HG03469 (cell line): Measurements from ENCODE around the gene TMOD3.

Experiments
- ATAC-seq: cut with Tn5 transposase; IDR thresholded peaks from one replicate; pipeline ENCODE4 v1.9.1; 2021; ENCODE audit warnings: mild to moderate bottlenecking, moderate library complexity, moderate number of reproducible peaks; ENCODE audit not compliant: unreplicated experiment

Gene TMOD3

DNA sequence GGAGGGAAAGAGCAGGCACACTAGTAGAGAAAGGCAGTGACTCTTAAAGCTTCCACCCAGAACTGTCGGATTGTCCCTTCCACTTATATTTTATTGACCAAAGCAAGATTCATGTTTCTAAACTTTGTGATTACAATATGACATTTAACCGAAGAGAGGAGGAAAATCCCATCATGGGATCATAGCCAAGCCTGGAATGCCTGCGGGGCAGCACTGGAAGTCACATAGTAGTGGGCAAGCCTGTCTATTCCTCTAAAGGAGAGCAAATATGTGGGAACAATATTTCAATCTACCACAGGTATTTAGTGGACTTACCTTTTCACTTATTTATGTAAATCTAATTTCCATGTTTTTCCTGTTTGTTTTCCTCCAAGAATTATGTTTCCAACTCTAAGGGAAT lies 3.8 kb upstream of the TMOD3 start:
- ATAC-seq, result no peak

- ATAC-seq, result no peak
Measured at GRCh38 chr15:51828621-51829375, 655 bp upstream of the TMOD3 start.

- no peak for ATAC-seq
Measured at GRCh38 chr15:51830276-51830806, 888 bp downstream of the TMOD3 start.

GRCh38 chr15:51833772-51834171 lies 4.3 kb downstream of the TMOD3 start:
- ATAC-seq, result no peak

- ATAC-seq, result no peak
Measured at GRCh38 chr15:51837792-51838251, 8.4 kb downstream of the TMOD3 start.

- no peak for ATAC-seq
Measured at GRCh38 chr15:51838270-51838669, 8.8 kb downstream of the TMOD3 start.

GRCh38 chr15:51840692-51841091 lies 11.2 kb downstream of the TMOD3 start:
- ATAC-seq, result no peak

DNA sequence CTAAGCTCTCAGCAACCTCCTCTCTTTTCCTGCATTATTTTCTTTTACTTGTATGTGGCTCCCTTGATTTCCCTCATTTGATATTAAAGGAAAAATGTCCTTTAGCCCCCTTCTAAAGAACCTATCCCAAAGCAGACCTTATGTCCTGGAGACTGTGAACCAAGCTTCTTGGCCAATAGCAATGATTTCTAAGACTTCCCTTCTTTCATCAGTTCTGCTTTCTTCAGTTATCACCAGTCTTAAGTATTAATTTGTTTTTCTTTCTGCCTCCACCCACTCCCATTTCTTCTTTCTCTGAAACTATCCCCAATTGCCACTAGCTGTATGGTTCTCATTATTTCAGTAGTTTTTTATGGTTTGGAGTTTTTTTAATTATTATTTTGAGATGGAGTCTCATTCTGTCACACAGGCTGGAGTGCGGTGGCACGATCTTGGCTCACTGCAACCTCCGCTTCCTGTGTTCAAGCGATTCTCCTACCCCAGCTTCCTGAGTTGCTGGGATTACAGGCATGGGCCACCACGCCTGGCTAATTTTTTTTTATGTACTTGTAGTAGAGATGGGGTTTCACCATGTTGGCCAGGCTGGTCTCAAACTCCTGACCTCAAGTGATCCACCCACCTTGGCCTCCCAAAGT lies 12.1 kb downstream of the TMOD3 start:
- no peak for ATAC-seq

DNA sequence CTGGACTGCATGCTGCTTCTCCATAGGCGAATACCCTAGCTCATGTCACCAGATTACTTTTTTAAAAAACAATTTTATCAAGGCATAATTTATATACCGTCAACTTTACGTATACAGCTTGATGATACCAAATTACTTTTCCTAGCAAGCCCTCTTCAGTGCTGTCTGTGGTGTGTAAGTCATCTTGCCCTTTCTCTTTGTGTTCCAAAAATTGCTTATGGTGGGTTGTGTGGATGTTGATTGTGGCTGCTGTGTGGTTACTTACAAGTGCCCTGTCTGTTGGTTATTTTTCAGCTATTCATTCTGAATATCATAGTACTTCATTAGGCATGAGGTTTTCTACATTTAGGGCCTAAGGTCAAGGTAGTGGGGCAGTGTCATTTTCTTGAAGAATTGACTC lies 12.8 kb downstream of the TMOD3 start:
- no peak for ATAC-seq

- peak; percentile 40 for ATAC-seq
Measured at GRCh38 chr15:51842852-51843737, 13.6 kb downstream of the TMOD3 start.

DNA sequence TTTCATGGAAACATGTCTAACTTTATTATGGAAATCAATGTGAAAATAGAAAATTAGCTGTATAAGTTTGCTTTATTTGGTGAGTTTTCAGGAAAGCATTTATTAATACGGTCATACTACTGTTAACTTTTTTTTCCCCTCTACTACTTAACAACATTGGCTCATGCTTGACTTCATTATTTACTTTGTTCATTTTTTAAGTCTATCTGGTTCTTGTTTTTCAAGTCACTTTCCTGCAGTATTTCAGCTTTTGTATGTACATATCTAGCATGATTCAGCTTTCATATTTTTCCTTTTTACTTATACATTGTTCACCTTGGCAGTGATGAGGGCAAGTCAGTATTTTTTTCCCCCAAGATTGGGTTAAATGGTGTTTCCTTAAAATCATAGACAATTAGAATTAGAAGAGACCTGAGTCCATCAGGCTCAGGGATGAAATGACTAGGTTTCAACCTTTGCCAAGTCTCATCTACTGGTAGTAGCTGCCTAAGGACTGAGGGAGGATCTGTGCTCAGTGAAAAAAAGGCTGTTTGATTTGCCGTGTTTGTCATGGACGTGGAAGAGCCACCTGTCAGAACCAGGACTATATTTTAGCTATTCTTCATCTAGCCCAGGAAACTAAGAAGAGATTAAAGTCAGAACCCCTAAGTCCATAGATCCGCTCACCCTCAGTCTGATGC lies 15.4 kb downstream of the TMOD3 start:
- no peak for ATAC-seq

DNA sequence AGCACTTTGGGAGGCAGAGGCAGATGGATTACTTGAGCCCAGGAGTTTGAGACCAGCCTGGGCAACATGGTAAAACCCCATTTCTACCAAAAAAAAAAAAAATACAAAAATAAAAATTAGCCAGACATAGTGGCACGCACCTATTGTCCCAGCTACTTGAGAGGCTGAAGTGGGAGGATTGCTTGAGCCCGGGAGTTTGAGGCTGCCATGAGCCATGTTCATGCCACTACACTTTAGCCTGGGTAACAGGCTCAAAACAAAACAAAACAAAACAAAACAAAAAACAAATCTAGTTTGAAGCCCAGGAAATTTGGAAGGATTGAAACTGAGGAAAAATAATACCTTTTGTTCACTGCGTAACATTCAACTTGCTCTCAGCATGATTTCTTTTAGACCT lies 16.6 kb downstream of the TMOD3 start:
- ATAC-seq, result no peak

DNA sequence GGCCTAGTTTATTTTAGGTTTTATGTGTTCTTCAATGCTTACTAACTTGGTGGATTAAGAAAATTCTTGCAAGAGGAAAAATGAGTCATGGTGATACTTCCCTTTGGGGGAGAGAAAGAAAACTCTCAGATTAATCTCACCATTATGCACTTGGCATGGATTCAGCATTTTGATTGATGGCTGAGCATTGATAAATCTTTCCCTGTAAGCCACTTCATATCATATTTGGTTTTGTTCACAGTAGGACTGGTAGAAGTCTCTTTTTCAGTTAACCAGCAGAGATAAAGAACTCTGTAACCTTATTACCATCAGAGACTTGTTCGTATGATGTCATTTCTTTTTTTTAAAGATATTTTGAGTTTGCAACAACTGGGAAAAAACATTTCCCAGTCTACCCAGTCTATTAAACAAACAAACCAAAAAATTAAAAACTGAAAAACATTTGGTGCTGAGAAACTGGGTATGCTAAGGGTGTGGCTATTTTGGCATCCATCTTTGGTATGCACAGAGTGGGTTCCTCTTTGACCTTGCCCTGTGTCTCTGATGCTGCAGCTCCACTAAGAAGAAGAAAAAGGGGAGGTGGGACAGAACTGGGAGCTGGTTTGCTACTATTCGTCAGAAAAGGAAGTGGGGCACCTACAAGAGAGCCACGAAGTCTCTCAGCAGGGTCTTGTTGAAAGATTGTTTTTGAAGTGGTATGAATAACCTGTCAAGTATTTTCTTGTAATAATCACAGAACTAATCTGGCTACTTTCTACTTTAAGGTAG lies 17.2 kb downstream of the TMOD3 start:
- ATAC-seq, result no peak

DNA sequence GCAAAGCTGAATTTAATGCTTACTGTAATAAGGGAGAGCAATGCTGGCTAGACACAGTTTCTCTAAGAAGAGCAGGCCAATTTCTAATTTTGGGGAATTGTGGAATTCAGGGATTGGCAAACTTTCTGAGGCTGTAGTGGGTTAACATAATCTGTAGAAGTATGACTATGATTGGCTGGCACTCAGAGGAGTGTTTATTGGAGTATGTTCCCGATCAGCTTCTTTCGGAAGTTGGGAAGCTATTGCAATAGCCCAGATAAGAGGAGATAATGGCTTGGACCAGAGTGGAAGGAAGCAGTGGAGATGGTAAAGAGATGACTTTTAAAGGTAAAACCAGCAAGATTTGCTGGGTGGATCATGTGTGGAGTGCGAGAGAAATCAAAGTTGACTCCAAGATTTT lies 19.4 kb downstream of the TMOD3 start:
- ATAC-seq, result no peak

- ATAC-seq, result no peak
Measured at GRCh38 chr15:51849860-51850259, 20.4 kb downstream of the TMOD3 start.

DNA sequence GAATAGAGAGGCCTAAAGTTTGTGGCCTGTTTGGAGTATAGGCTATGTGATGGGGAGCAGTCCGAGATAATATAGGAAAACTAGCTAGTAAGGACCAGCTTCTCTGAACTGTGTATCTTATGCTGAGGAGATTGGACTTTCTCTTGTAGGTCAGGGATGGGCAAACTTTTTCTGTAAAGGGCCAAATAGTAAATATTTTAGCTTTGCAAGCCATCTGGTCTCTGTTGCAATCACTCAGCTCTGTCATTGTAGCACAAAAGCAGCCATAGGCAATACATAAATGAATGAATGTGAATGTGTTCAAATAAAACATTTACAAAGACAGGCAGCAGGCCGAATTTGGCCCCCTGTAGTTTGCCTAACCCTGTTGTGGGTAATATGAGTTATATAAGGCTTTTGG lies 24.5 kb downstream of the TMOD3 start:
- no peak for ATAC-seq

GRCh38 chr15:51855612-51856011 lies 26.2 kb downstream of the TMOD3 start:
- no peak for ATAC-seq

- no peak for ATAC-seq
Measured at GRCh38 chr15:51856714-51857380, 27.4 kb downstream of the TMOD3 start.

GRCh38 chr15:51861557-51862359 lies 32.3 kb downstream of the TMOD3 start:
- no peak for ATAC-seq
